H1 (cell line): Measurements from ENCODE around the gene CNST. TPM values are rescaled to one million over a fixed set of nuclear protein-coding genes. Genes with fewer than 3 reads are reported as not detected.

ENCODE experiments used
- CTCF ChIA-PET: fragments of 300-600 bp; sonication (Branson Sonifier 250); formaldehyde crosslinking; loops from one replicate; lab custom pipeline; 2021; ENCODE audit not compliant: partially characterized antibody; lab: Charles Lee
- POLR2A ChIA-PET: fragments of 300-600 bp; sonication (Branson Sonifier 250); formaldehyde crosslinking; loops from one replicate; lab custom pipeline; 2021; ENCODE audit warnings: inconsistent platforms; ENCODE audit not compliant: partially characterized antibody; lab: Charles Lee
- DNase-seq, 2 experiments: peaks; one replicate each; pipeline versions ENCODE4 v3.0.0 to v3.0.0-alpha.2; 2010 to 2022; ENCODE audit warnings: low spot score in 2 of 2, low read depth in 1 of 2, mixed read lengths in 1 of 2
- FAIRE-seq: peaks from 2 replicates; lab custom pipeline; 2011; peaks lifted over from hg19 to GRCh38; lab: Jason Lieb, UNC
- H2AFZ ChIP-seq: 2 replicates; pipeline ENCODE4 v1.8.1; 2012; ENCODE audit warnings: low read length, inconsistent platforms
- H2AK5ac ChIP-seq: 2 replicates; pipeline ENCODE4 v1.6.1; 2013; ENCODE audit warnings: low read depth, low read length
- H2BK120ac ChIP-seq: replicated peaks from 2 replicates; pipeline ENCODE3; 2013; ENCODE audit warnings: low read depth, low read length, inconsistent platforms
- H2BK12ac ChIP-seq: 2 replicates; pipeline ENCODE4 v1.6.1; 2013; ENCODE audit warnings: low read depth, low read length
- H2BK15ac ChIP-seq: 2 replicates; pipeline ENCODE4 v1.6.1; 2013; ENCODE audit warnings: low read length
- H2BK20ac ChIP-seq: 2 replicates; pipeline ENCODE4 v1.6.1; 2013; ENCODE audit warnings: low read length
- H2BK5ac ChIP-seq: 2 replicates; pipeline ENCODE4 v1.6.1; 2013; ENCODE audit warnings: low read depth, low read length
- H3K14ac ChIP-seq: 2 replicates; pipeline ENCODE4 v1.6.1; 2013; ENCODE audit warnings: inconsistent platforms; ENCODE audit not compliant: insufficient read length
- H3K18ac ChIP-seq: 2 replicates; pipeline ENCODE4 v1.6.1; 2013; ENCODE audit warnings: low read length; ENCODE audit errors: extremely low read depth
- H3K23ac ChIP-seq: 2 replicates; pipeline ENCODE4 v1.6.1; 2013; ENCODE audit warnings: inconsistent platforms; ENCODE audit not compliant: insufficient read length
- H3K23me2 ChIP-seq: 2 replicates; pipeline ENCODE4 v1.6.1; 2013; ENCODE audit warnings: low read depth, low read length
- H3K27ac ChIP-seq: 2 replicates; pipeline ENCODE4 v1.6.1; 2011; ENCODE audit warnings: low read depth, low read length, inconsistent platforms
- H3K27me3 ChIP-seq, 4 experiments: replicated peaks in 1 of 4; 1 replicate in 1 of 4; 2 replicates in 3 of 4; pipeline versions ENCODE4 v1.6.1 to v1.8.1; 2011 to 2013; ENCODE audit warnings: low read length in 3 of 4, mild to moderate bottlenecking in 3 of 4, inconsistent platforms in 2 of 4, mixed read lengths in 2 of 4, moderate library complexity in 1 of 4; ENCODE audit not compliant: control insufficient read depth in 3 of 4, insufficient read depth in 3 of 4; ENCODE audit errors: extremely low read depth in 1 of 4
- H3K36me3 ChIP-seq, 4 experiments: 2 replicates each; pipeline versions ENCODE4 v1.6.1 to v1.8.1; 2011 to 2013; ENCODE audit warnings: mild to moderate bottlenecking in 4 of 4, low read length in 3 of 4, moderate library complexity in 2 of 4, control low read depth in 1 of 4, inconsistent platforms in 1 of 4; ENCODE audit not compliant: insufficient read depth in 4 of 4, control insufficient read depth in 2 of 4
- H3K4ac ChIP-seq: replicated peaks from 2 replicates; pipeline ENCODE3; 2013; ENCODE audit warnings: low read length, low read depth, mixed read lengths, inconsistent platforms; ENCODE audit not compliant: insufficient read length
- H3K4me1 ChIP-seq, 4 experiments: replicated peaks in 1 of 4; 1 replicate in 1 of 4; 2 replicates in 3 of 4; pipeline versions ENCODE4 v1.6.1 to v1.8.1; 2011 to 2013; ENCODE audit warnings: low read length in 3 of 4, inconsistent platforms in 2 of 4, mixed read lengths in 1 of 4; ENCODE audit not compliant: insufficient read depth in 4 of 4, control insufficient read depth in 3 of 4
- H3K4me2 ChIP-seq, 2 experiments: 2 replicates each; pipeline versions ENCODE4 v1.6.1 to v1.8.1; 2011 to 2013; ENCODE audit warnings: low read depth in 2 of 2, low read length in 2 of 2, control low read depth in 1 of 2, inconsistent platforms in 1 of 2, mild to moderate bottlenecking in 1 of 2; ENCODE audit not compliant: insufficient read depth in 1 of 2
- H3K4me3 ChIP-seq, 4 experiments: fragments of 200-600, 300-600 bp in 1 of 4; sonication (generic), shearing (Covaris generic), sonication (Bioruptor Twin) in 1 of 4; 2 replicates each; pipeline versions ENCODE4 v1.5.1 to v1.8.1; 2011 to 2016; ENCODE audit warnings: low read length in 4 of 4, low read depth in 3 of 4, control low read depth in 2 of 4, inconsistent platforms in 2 of 4, mild to moderate bottlenecking in 2 of 4, mixed read lengths in 1 of 4, moderate library complexity in 1 of 4; ENCODE audit not compliant: insufficient read depth in 2 of 4; ENCODE audit errors: extremely low read depth in 1 of 4
- H3K56ac ChIP-seq: replicated peaks from 2 replicates; pipeline ENCODE3; 2013; ENCODE audit warnings: low read depth, mild to moderate bottlenecking, mixed read lengths, low read length, inconsistent platforms; ENCODE audit not compliant: insufficient read length
- H3K79me1 ChIP-seq: 2 replicates; pipeline ENCODE4 v1.6.1; 2013; ENCODE audit warnings: low read depth, low read length, control low read depth
- H3K79me2 ChIP-seq, 2 experiments: 2 replicates each; pipeline versions ENCODE4 v1.6.1 to v1.8.1; 2012 to 2013; ENCODE audit warnings: low read length in 2 of 2, mild to moderate bottlenecking in 2 of 2, inconsistent platforms in 1 of 2; ENCODE audit not compliant: insufficient read depth in 2 of 2, control insufficient read depth in 1 of 2
- H3K9ac ChIP-seq, 4 experiments: replicated peaks in 1 of 4; 1 replicate in 1 of 4; 2 replicates in 3 of 4; pipeline versions ENCODE4 v1.6.1 to v1.8.1; 2011 to 2013; ENCODE audit warnings: low read depth in 3 of 4, low read length in 3 of 4, control low read depth in 2 of 4, mild to moderate bottlenecking in 2 of 4, moderate library complexity in 2 of 4, inconsistent platforms in 1 of 4; ENCODE audit errors: extremely low read depth in 1 of 4
- H3K9me3 ChIP-seq, 2 experiments: 2 replicates each; pipeline versions ENCODE4 v1.6.1 to v1.8.1; 2012 to 2013; ENCODE audit warnings: mild to moderate bottlenecking in 2 of 2, moderate library complexity in 2 of 2, control low read depth in 1 of 2, inconsistent platforms in 1 of 2, low read depth in 1 of 2, low read length in 1 of 2, mixed read lengths in 1 of 2; ENCODE audit not compliant: insufficient read depth in 2 of 2
- H4K20me1 ChIP-seq, 2 experiments: replicated peaks in 1 of 2; 2 replicates each; pipeline versions ENCODE3 to v1.8.1; 2011 to 2013; ENCODE audit warnings: inconsistent platforms in 2 of 2, low read length in 2 of 2, mild to moderate bottlenecking in 1 of 2; ENCODE audit not compliant: insufficient read depth in 2 of 2, control insufficient read depth in 1 of 2
- H4K5ac ChIP-seq: 2 replicates; pipeline ENCODE4 v1.6.1; 2013; ENCODE audit warnings: low read length, low read depth, mixed read lengths, inconsistent platforms; ENCODE audit not compliant: insufficient read length
- H4K8ac ChIP-seq: 2 replicates; pipeline ENCODE4 v1.8.0; 2013; ENCODE audit warnings: mild to moderate bottlenecking, moderate library complexity, low read length, inconsistent platforms; ENCODE audit not compliant: insufficient read depth; ENCODE audit errors: extremely low read depth
- H4K91ac ChIP-seq: replicated peaks from 2 replicates; pipeline ENCODE3; 2013; ENCODE audit warnings: low read length, mixed read lengths, inconsistent platforms; ENCODE audit not compliant: insufficient read length
- BRCA1 ChIP-seq: IDR thresholded peaks from 2 replicates; pipeline ENCODE4 v1.6.1; 2012; ENCODE audit warnings: low read depth, low read length, improper control_type of control experiment
- CBX5 ChIP-seq: fragments of 300-800, 300-1000 bp; sonication (generic); IDR thresholded peaks from 2 replicates; pipeline ENCODE4 v1.7.1; 2016; ENCODE audit warnings: antibody characterized with exemption, low read length, low read depth
- CEBPB ChIP-seq: IDR thresholded peaks from 2 replicates; pipeline ENCODE4 v1.6.1; 2012; ENCODE audit warnings: low read depth, low read length
- CHD1 ChIP-seq: IDR thresholded peaks from 2 replicates; pipeline ENCODE4 v1.6.1; 2012; ENCODE audit warnings: low read depth, low read length, improper control_type of control experiment
- CREB1 ChIP-seq: IDR thresholded peaks from 2 replicates; pipeline ENCODE4 v1.6.1; 2012; ENCODE audit warnings: inconsistent platforms
- GTF2F1 ChIP-seq: IDR thresholded peaks from 2 replicates; pipeline ENCODE4 v1.6.1; 2012; ENCODE audit warnings: low read depth, low read length, improper control_type of control experiment, borderline replicate concordance
- JUN ChIP-seq: IDR thresholded peaks from 2 replicates; pipeline ENCODE4 v1.6.1; 2011; ENCODE audit warnings: low read depth, mild to moderate bottlenecking, improper control_type of control experiment, low read length
- JUND ChIP-seq: IDR thresholded peaks from 2 replicates; pipeline ENCODE4 v1.6.1; 2011; ENCODE audit warnings: mild to moderate bottlenecking, improper control_type of control experiment, low read length
- KDM5A ChIP-seq: fragments of 200-600 bp; IDR thresholded peaks from 2 replicates; pipeline ENCODE4 v1.7.1; 2012; ENCODE audit warnings: mild to moderate bottlenecking, low read length, inconsistent platforms, mixed read lengths
- POLR2A ChIP-seq, 2 experiments: IDR thresholded peaks; 1 replicate in 1 of 2; 2 replicates in 1 of 2; pipeline ENCODE4 v1.6.1; 2011; ENCODE audit warnings: low read depth in 2 of 2, low read length in 2 of 2, mild to moderate bottlenecking in 2 of 2; ENCODE audit errors: control extremely low read depth in 1 of 2
- SIX5 ChIP-seq: IDR thresholded peaks from 2 replicates; pipeline ENCODE4 v1.6.1; 2011; ENCODE audit warnings: mild to moderate bottlenecking, low read depth, low read length
- SP4 ChIP-seq: IDR thresholded peaks from 2 replicates; pipeline ENCODE4 v1.6.1; 2012; ENCODE audit warnings: low read length, inconsistent platforms
- SRF ChIP-seq: IDR thresholded peaks from 2 replicates; pipeline ENCODE4 v1.6.1; 2011; ENCODE audit warnings: mild to moderate bottlenecking, low read depth, low read length, moderate library complexity
- SUZ12 ChIP-seq: fragments of 200-600 bp; sonication (generic); IDR thresholded peaks from 2 replicates; pipeline ENCODE4 v1.6.1; 2012; ENCODE audit warnings: mild to moderate bottlenecking, inconsistent platforms, low read length, moderate library complexity, mixed read lengths
- TAF7 ChIP-seq: optimal IDR thresholded peaks from 2 replicates; pipeline ENCODE3; 2011; ENCODE audit warnings: low read depth, mild to moderate bottlenecking, inconsistent platforms, low read length, moderate library complexity, borderline replicate concordance
- TBP ChIP-seq: IDR thresholded peaks from 2 replicates; pipeline ENCODE4 v1.6.1; 2011; ENCODE audit warnings: low read depth, low read length, improper control_type of control experiment
- ZNF274 ChIP-seq: IDR thresholded peaks from 2 replicates; pipeline ENCODE4 v1.7.0; 2012; ENCODE audit warnings: low read length, borderline replicate concordance; ENCODE audit errors: extremely low read depth
- WGBS, 2 experiments: shearing (Covaris generic) in 1 of 2; methylation state at CpG; one replicate each; pipeline versions ENCODE4 v1.1.6 to v1.1.7; 2013 to 2015; ENCODE audit warnings: low lambda C conversion rate in 2 of 2, mixed read lengths in 2 of 2, inconsistent platforms in 1 of 2, low coverage in 1 of 2, missing lambda C conversion rate in 1 of 2; ENCODE audit not compliant: insufficient replicate concordance in 2 of 2, insufficient coverage in 1 of 2, insufficient read length in 1 of 2; ENCODE audit errors: extremely low coverage in 1 of 2, missing lambda C conversion rate in 1 of 2; 5-methylcytosine and 5-hydroxymethylcytosine counted together
- polyA plus RNA-seq, 7 experiments: library from polyadenylated mRNA; depleted of rRNA in 3 of 7; stranded (reverse) in 5 of 7; unstranded in 2 of 7; fragments of >200 nt in 5 of 7; fragments of 200-250 nt in 2 of 7; gene quantifications; 1 replicate in 5 of 7; 2 replicates in 1 of 7; 4 replicates in 1 of 7; pipeline versions ENCODE4 v1.2.1 to v1.2.3, GENCODE V29; 2011 to 2013; ENCODE audit warnings: missing spikeins in 2 of 7, mixed read lengths in 2 of 7
- total RNA-seq: library from RNA; stranded (reverse); fragmentation: NEBNext Ultra II Directional; extraction: Animal tissue kit (Norgen Biotek cat#: 25700); gene quantifications from 2 replicates; pipeline ENCODE4 v1.2.1, GENCODE V29; 2021

The CNST gene
- total and polyA plus RNA-seq, 2 of the 8 experiments (the other 6 are each of a cell fraction or from before 2014, with no cell fraction given) = 5.3 to 21.3 TPM

DNA sequence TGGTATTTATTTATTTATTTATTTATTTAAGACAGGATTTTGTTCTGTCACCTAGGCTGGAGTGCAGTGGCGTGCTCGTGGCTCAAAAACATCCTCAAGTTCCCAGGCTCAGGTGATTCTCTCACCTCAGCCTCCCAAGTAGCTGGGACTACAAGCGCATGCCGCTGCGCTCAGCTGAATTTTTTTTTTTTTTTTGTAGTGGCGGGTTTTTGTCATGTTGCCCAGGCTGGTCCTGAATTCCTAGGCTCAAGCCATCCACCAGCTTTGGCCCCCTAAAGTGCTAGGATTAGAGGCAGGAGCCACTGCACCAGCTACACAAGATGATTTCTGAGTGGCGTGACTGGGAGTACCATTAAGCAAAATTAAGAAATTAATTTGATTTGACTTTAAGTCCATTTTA, 31.7 kb downstream of the CNST start:
- Histone ChIP-seq H3K14ac (no peak overlapping the region), H3K9ac (no peak overlapping the region), H2AFZ (no peak overlapping the region), H4K5ac (no peak overlapping the region), H3K36me3 (no peaks in the 10 kb centered on the region), H3K23me2 (no peaks in the 10 kb centered on the region), H2BK12ac (no peak overlapping the region), H3K27ac (no peak overlapping the region), H3K79me1 (no peaks in the 10 kb centered on the region; the same call in 1 of the 2 replicates), H4K91ac (no peak overlapping the region), H4K8ac (no peak overlapping the region), H3K4ac (no peak overlapping the region), H2AK5ac (no peak overlapping the region), H3K79me2 (0 out of 4 replicates have a peak, but pooled peaks cover 0 to 3% of the 10 kb centered on the region in 2 experiments), H3K9me3 (no peaks in the 10 kb centered on the region), H4K20me1 (peaks cover 1 to 2% of the 10 kb centered on the region in 2 experiments), H3K4me2 (no peak overlapping the region), H3K4me1 (no peaks in the 10 kb centered on the region), H3K18ac (no peak overlapping the region), H2BK120ac (no peak overlapping the region), H2BK20ac (no peak overlapping the region), H2BK5ac (no peak overlapping the region), H3K23ac (no peak overlapping the region), H2BK15ac (no peak overlapping the region), H3K4me3 (no peak overlapping the region), H3K56ac (no peak overlapping the region), H3K27me3 (no peaks in the 10 kb centered on the region)
- 93% methylated on average over 7 of the region's 7 CpGs; no CpG with 5 or more reads in 1 of the 2 experiments for WGBS, 2 experiments
- FAIRE-seq (no peak), DNase-seq (no peak)
- POLR2A ChIA-PET = interaction anchor here (0.6 kb wide), 1 partner anchor 32 kb away, joined by 4 read pairs; the partner anchor contains the start of gene TFB2M
- CTCF ChIA-PET = interaction anchor here (0.8 to 1.5 kb wide), 2 partner anchors 10 to 19 kb away, joined by 3 to 4 read pairs; no protein-coding TSS in a partner anchor
- TF ChIP-seq BRCA1 (no peak), TAF7 (no peak), KDM5A (no peak), SIX5 (no peak), JUND (no peak), ZNF274 (no peak), JUN (no peak), GTF2F1 (no peak), SP4 (no peak), CREB1 (no peak), TBP (no peak), CHD1 (no peak), CEBPB (no peak), CBX5 (no peak), POLR2A (IDR thresholded peaks at IDR 0.05; ENCODE audit: control extremely low read depth in 1 of 2, low read depth in 2 of 2, low read length in 2 of 2) (no peak), SUZ12 (no peak), SRF (no peak)
